Subcutaneous abdominal adipose tissue (tissue), 5 donors: ENCODE measurements around the gene BRMS1.

ENCODE experiments used
- H3K27ac ChIP-seq: one replicate; pipeline ENCODE4 v1.7.0; 2013; ENCODE audit warnings: low read depth, mild to moderate bottlenecking, inconsistent platforms, low read length, moderate library complexity
- H3K27me3 ChIP-seq, 5 donors: one replicate each; pipeline ENCODE4 v1.7.0; 2013; ENCODE audit warnings: low read length in 5 of 5, inconsistent platforms in 1 of 5; ENCODE audit not compliant: control insufficient read depth in 5 of 5, insufficient read depth in 4 of 5
- H3K36me3 ChIP-seq, 5 donors: one replicate each; pipeline ENCODE4 v1.7.0; 2013; ENCODE audit warnings: low read length in 5 of 5; ENCODE audit not compliant: control insufficient read depth in 5 of 5, insufficient read depth in 5 of 5
- H3K4me1 ChIP-seq, 5 donors: one replicate each; pipeline ENCODE4 v1.7.0; 2013; ENCODE audit warnings: low read length in 5 of 5, mild to moderate bottlenecking in 3 of 5, moderate library complexity in 1 of 5; ENCODE audit not compliant: control insufficient read depth in 5 of 5, insufficient read depth in 5 of 5
- H3K4me3 ChIP-seq, 5 donors: one replicate each; pipeline ENCODE4 v1.7.0; 2013; ENCODE audit warnings: low read length in 5 of 5, low read depth in 1 of 5
- H3K9ac ChIP-seq, 5 donors: one replicate each; pipeline ENCODE4 v1.7.0; 2013; ENCODE audit warnings: low read length in 5 of 5, mild to moderate bottlenecking in 4 of 5, moderate library complexity in 3 of 5
- H3K9me3 ChIP-seq, 5 donors: one replicate each; pipeline ENCODE4 v1.7.0; 2013; ENCODE audit warnings: low read length in 5 of 5; ENCODE audit not compliant: control insufficient read depth in 5 of 5
- donor health status: healthy.
- donor health status: healthy.
- donor health status: healthy.
- donor health status: healthy.
- donor health status: healthy.

The BRMS1 gene

GRCh38 chr11:66292543-66293332 is 52.2 kb downstream of the BRMS1 start:
- no peaks in the 10 kb centered on the region for H3K9me3 ChIP-seq
- no peaks in the 10 kb centered on the region for H3K36me3 ChIP-seq
- H3K9ac ChIP-seq: no peak overlapping the region
- H3K4me1 ChIP-seq: peaks cover 2 to 31% (median 23%) of the 10 kb centered on the region in 5 donors
- H3K4me3 ChIP-seq: peak overlapping the region in 1 of 5 donors; percentile 48
- no peak overlapping the region for H3K27ac ChIP-seq
- peaks cover 27 to 46% (median 37%) of the 10 kb centered on the region in 5 donors for H3K27me3 ChIP-seq

DNA sequence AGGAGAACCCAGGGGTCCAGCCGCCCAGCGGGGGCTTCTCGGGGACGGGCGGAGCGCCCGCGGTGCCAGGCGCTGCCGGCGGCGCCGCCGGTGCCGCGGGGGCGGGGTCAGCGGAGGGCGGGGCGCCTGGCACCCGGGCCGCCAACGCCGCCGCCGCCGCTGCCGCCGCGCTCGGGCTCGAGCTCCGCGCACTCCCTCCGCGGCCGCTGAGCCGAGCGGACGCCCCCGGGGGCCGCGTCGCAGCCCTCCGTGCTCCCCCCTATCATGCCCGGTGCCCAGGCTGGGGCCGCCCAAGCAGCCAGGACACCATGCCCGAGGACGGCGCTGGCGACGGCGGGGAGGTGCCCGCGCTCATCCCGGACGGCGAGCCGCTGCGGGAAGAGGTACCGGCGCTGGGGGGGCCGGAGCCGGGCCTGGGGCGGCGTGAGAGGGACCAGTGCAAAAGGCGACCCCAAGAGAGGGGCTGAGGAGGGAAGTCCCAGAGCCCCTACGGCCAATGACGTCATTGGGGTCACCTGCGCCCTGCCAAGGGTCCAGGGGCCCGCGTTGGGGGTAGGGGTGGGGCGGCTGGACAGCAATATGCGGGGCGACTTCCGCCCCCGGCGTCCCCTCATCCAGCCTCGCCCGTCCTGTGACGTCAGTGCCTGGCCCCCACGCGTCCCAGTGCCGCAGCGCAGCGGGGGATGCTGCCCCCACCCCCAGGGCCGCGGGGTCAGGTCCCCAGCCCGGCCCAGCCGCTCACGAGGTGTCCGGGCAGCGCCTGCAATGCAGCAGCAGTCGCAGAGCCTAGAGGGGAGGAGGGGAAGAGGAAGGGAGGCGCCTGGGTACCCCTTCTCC is 53.0 kb downstream of the BRMS1 start, which contains the start of gene TMEM151A:
TMEM151A (plus strand) TSS at position 189 of the 837 bp plus-strand sequence; CDS start at position 309, 120 bp downstream.
- Histone ChIP-seq H3K27ac (no peak within 1 kb of the TSS), H3K4me1 (peaks cover 3 to 38% (median 31%) of the 10 kb centered on the region in 5 donors), H3K9ac (no peak within 1 kb of the TSS), H3K4me3 (peak within 1 kb of the TSS in 2 of 5 donors; percentile 18 to 48), H3K27me3 (peaks cover 27 to 46% (median 37%) of the 10 kb centered on the region in 5 donors), H3K36me3 (peaks cover 0 to 3% (median 0%) of the 10 kb centered on the region in 5 donors), H3K9me3 (no peaks in the 10 kb centered on the region)

DNA sequence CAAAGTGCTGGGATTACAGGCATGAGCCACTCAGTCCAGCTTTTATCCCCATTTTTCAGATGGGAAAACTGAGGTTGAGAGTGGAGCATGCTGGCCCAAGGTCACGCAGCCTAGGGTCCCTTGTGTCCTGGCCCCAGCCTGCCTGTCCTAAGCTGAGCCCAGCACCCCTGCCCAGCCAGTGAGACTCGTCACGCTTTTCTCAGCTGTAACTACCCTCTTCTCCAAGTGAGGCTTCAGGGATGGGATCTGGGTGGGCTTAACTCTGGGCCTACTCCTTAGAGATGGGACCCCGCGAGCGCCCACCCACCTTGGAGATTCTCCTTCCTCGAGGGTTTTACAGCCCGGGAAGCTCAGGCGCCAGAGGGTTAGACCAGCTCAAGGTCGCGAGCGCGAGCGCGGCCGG is 53.6 kb downstream of the BRMS1 start:
- Histone ChIP-seq H3K9ac (no peak overlapping the region), H3K36me3 (peaks cover 0 to 7% (median 0%) of the 10 kb centered on the region in 5 donors), H3K4me1 (peaks cover 3 to 39% (median 31%) of the 10 kb centered on the region in 5 donors), H3K27ac (no peak overlapping the region), H3K27me3 (peaks cover 27 to 44% (median 37%) of the 10 kb centered on the region in 5 donors), H3K9me3 (no peaks in the 10 kb centered on the region), H3K4me3 (no peak overlapping the region)

GRCh38 chr11:66290330-66290621 is 54.6 kb downstream of the BRMS1 start:
- H3K9me3 ChIP-seq: no peaks in the 10 kb centered on the region
- peaks cover 3 to 43% (median 31%) of the 10 kb centered on the region in 5 donors for H3K4me1 ChIP-seq
- no peak overlapping the region for H3K27ac ChIP-seq
- H3K36me3 ChIP-seq: peaks cover 0 to 14% (median 0%) of the 10 kb centered on the region in 5 donors
- peaks cover 27 to 37% (median 34%) of the 10 kb centered on the region in 5 donors for H3K27me3 ChIP-seq
- H3K4me3 ChIP-seq: no peak overlapping the region
- H3K9ac ChIP-seq: no peak overlapping the region

- Histone ChIP-seq H3K9ac (peak overlapping the region in 4 of 5 donors; percentile 36 to 94 (median 58)), H3K4me1 (peaks cover 3 to 43% (median 31%) of the 10 kb centered on the region in 5 donors), H3K9me3 (no peaks in the 10 kb centered on the region), H3K36me3 (peaks cover 0 to 19% (median 4%) of the 10 kb centered on the region in 5 donors), H3K4me3 (peak overlapping the region; percentile 80 to 90 (median 89)), H3K27me3 (peaks cover 27 to 35% (median 32%) of the 10 kb centered on the region in 5 donors), H3K27ac (peak overlapping the region; percentile 74)
Measured at GRCh38 chr11:66289548-66290329, 55.2 kb downstream of the BRMS1 start.

GRCh38 chr11:66288671-66289547 is 56.0 kb downstream of the BRMS1 start, which contains the start of gene YIF1A:
Gene YIF1A (minus strand): TSS chr11:66289143. CDS start chr11:66288985, 158 bp downstream.
- Histone ChIP-seq H3K27me3 (peaks cover 22 to 28% (median 24%) of the 10 kb centered on the region in 5 donors), H3K4me1 (peaks cover 3 to 43% (median 31%) of the 10 kb centered on the region in 5 donors), H3K9ac (peak within 1 kb of the TSS; percentile 73 to 94 (median 87)), H3K36me3 (peaks cover 0 to 25% (median 11%) of the 10 kb centered on the region in 5 donors), H3K9me3 (no peaks in the 10 kb centered on the region), H3K27ac (peak within 1 kb of the TSS; percentile 90), H3K4me3 (peak within 1 kb of the TSS; percentile 80 to 96 (median 89))

DNA sequence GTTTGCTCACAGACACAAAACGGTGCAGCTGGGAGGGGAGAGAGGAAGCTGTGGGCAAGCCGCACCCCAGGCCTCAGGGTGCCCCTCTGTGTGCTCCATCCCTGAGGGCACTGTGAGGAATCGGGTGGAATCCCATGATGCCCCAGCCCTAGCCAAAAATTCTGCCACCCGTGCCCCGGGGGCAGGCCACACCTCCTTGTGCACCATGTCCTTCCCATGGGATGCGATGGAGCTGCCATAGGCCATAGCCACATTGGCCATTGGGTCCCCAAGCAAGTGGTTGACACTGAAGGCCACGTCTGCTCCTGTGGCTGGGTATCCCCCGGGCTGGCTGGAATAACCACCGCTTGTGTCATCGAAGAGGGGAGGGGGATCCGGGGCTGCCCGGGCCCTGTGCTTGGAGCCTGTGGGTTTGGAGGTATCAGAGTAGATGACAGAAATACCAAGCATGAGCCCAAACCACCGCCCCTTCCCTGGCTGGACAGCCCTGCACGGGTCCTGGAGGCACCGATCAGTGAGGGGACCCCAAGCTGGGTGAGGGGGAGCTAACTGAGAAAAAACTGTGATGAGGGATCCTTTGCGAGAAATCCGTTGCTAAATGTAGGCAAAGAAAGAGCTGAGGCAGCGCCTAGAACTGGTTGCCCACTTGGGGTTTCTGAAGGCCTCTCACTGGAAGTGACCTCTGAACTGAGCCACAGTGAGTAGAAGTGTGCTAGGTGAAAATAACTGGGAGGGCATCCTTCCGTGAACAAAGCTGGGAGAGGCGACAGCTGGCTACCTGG is 56.8 kb downstream of the BRMS1 start:
- Histone ChIP-seq H3K9ac (peak overlapping the region; percentile 73 to 94 (median 87)), H3K27ac (peak overlapping the region; percentile 90), H3K4me3 (peak overlapping the region; percentile 80 to 96 (median 89)), H3K36me3 (peaks cover 0 to 28% (median 11%) of the 10 kb centered on the region in 5 donors), H3K4me1 (peaks cover 3 to 43% (median 31%) of the 10 kb centered on the region in 5 donors), H3K27me3 (peaks cover 14 to 20% (median 16%) of the 10 kb centered on the region in 5 donors), H3K9me3 (no peaks in the 10 kb centered on the region)
